Duodenal mucosa (tissue), 2 donors: ENCODE data around the gene SLC25A20.

Experiments used
- H3K27ac ChIP-seq: one replicate; pipeline ENCODE4 v1.7.0; 2013; ENCODE audit warnings: low read depth, low read length
- H3K27me3 ChIP-seq, 2 donors: one replicate each; pipeline ENCODE4 v1.7.0; 2013; ENCODE audit warnings: low read length in 2 of 2, control low read depth in 1 of 2; ENCODE audit not compliant: insufficient read depth in 2 of 2, control insufficient read depth in 1 of 2
- H3K36me3 ChIP-seq, 2 donors: one replicate each; pipeline ENCODE4 v1.7.0; 2013; ENCODE audit warnings: low read length in 2 of 2, control low read depth in 1 of 2; ENCODE audit not compliant: insufficient read depth in 2 of 2, control insufficient read depth in 1 of 2
- H3K4me1 ChIP-seq, 2 donors: one replicate each; pipeline ENCODE4 v1.7.0; 2013; ENCODE audit warnings: low read length in 2 of 2, control low read depth in 1 of 2; ENCODE audit not compliant: insufficient read depth in 2 of 2, control insufficient read depth in 1 of 2
- H3K4me3 ChIP-seq, 2 donors: one replicate each; pipeline ENCODE4 v1.7.0; 2013; ENCODE audit warnings: low read length in 2 of 2, low read depth in 1 of 2
- H3K9ac ChIP-seq, 2 donors: one replicate each; pipeline ENCODE4 v1.7.0; 2013; ENCODE audit warnings: low read length in 2 of 2, low read depth in 1 of 2
- H3K9me3 ChIP-seq, 2 donors: one replicate each; pipeline ENCODE4 v1.7.0; 2013; ENCODE audit warnings: low read length in 2 of 2, control low read depth in 1 of 2; ENCODE audit not compliant: control insufficient read depth in 1 of 2

The SLC25A20 gene, protein sequence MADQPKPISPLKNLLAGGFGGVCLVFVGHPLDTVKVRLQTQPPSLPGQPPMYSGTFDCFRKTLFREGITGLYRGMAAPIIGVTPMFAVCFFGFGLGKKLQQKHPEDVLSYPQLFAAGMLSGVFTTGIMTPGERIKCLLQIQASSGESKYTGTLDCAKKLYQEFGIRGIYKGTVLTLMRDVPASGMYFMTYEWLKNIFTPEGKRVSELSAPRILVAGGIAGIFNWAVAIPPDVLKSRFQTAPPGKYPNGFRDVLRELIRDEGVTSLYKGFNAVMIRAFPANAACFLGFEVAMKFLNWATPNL

DNA sequence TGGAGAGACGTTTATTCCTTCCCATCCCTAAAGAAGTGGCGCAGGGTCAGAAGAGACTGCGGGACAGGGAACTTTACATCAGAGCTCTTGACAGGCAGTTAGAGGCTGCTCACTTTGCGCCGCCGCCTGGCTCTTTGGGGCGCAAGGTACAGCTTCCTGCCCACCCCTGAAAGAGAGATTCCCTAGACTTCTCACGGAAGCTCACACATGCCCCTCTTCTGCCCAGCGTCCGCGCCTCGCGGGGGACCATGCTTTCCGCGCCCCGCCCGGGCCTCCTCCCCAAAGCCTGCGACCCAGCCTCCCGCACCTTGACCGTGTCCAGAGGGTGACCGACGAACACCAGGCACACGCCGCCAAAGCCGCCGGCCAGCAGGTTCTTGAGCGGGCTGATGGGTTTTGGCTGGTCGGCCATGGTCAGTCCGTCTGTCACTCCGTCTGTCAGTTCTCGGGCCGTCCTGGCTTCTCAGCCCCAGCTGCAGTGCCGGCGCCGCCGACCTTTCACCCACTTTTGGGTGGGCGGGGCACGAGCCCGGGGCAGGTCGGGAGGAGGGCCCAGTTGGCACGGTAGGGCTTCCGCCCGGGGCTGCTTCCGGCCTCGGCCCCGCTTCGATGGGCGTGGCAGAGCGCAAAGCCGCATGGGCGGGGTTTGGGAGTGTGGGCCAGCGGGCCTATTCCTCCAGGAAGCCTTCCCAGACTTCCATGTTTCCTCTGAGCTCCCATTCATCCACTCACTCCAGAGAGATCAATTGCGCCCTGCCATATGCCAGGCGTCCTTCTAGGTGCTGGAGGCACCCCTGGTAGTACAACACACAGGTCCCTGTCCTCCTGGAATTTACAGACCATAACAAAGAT is at the start of gene SLC25A20:
Gene SLC25A20 (minus strand): TSS at position 500 of the 852 bp plus-strand sequence. CDS start 88 bp downstream, at position 412.
- Histone ChIP-seq H3K4me3 (peak within 1 kb of the TSS; percentile 85 to 94), H3K4me1 (peaks cover 15 to 22% of the 10 kb centered on the region in 2 donors), H3K9ac (peak within 1 kb of the TSS; percentile 83 to 87), H3K27ac (peak within 1 kb of the TSS; percentile 56), H3K27me3 (no peaks in the 10 kb centered on the region), H3K9me3 (no peaks in the 10 kb centered on the region), H3K36me3 (no peaks in the 10 kb centered on the region)

DNA sequence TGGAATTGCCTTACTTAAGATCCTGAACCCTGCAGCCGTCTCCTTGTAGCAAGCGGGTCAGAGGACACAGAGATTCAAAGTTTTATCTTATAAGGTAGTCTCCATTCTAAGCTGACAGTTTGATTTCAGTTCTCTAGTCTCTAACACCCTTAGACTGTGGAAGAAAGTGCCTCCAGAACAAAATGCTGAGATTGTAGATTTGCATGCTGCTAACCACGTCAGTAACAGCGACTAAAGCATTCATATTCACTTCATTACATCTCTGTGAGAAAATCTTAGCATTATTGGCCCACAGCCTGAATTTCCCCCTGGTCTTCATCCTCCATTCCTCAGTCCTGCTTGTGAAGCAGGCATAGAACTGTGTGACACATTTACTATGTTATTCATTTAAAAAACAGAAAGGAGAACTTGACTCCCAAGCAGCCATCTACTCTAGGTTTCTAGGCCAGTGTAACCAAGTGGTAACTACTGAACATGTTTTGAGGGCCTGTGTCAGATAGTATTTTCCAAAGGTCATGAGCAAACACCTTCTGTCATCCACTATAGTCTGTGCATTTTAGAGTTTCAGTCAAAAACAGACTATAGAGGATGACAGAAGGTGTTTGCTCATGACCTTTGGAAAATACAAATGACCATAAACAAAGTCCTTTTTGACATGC is 47.3 kb upstream of the SLC25A20 start:
- no peak overlapping the region for H3K27ac ChIP-seq

DNA sequence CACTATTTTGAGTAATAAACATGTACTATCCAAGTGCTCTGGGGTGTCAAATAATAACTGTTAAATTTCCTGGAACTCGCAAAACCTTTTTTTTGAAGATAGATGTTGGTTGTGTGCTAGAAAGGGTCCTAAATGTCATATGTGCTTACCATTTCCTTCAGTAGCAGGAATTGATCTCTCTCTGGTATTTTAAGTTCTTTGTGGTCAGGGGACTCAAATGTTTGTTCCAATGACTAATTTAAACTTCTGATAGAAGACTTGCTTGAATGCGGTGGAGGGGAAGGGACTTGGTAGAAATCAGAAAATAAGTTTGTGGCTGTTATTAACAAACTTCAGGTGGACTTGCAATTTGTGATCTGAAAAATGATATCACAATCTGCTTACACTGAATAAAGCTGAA is 46.8 kb upstream of the SLC25A20 start:
- H3K27ac ChIP-seq = no peak overlapping the region

More for the DNA sequence above, 47.3 kb upstream of the SLC25A20 start:
- H3K27me3 ChIP-seq = no peaks in the 10 kb centered on the region
- H3K9ac ChIP-seq = no peak overlapping the region
- H3K4me1 ChIP-seq = no peaks in the 10 kb centered on the region
- peaks cover 0 to 13% of the 10 kb centered on the region in 2 donors for H3K36me3 ChIP-seq
- no peaks in the 10 kb centered on the region for H3K9me3 ChIP-seq
- no peak overlapping the region for H3K4me3 ChIP-seq

DNA sequence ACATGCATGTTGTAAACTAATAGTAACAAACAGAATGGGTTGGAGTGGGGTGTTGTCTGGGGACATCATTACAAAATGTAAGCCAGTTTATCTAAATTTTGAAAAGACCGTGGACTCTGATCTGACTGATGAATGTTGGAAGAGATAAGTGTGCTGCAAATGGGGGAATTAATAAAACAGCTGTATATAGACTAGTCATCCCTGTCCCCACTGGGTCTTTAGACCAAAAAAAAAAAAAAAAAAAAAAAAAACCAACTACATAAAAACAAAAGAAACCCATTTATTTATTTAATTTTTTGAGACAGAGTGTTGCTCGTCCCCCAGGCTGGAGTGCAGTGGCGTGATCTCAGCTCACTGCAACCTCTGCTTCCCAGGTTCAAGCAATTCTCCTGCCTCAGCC is 40.0 kb upstream of the SLC25A20 start:
- Histone ChIP-seq H3K4me3 (no peak overlapping the region), H3K9ac (no peak overlapping the region), H3K4me1 (peaks cover 0 to 6% of the 10 kb centered on the region in 2 donors), H3K36me3 (peaks cover 4 to 21% of the 10 kb centered on the region in 2 donors), H3K9me3 (no peaks in the 10 kb centered on the region), H3K27me3 (no peaks in the 10 kb centered on the region), H3K27ac (no peak overlapping the region)

More for the DNA sequence above, 46.8 kb upstream of the SLC25A20 start:
- H3K9me3 ChIP-seq = no peaks in the 10 kb centered on the region
- H3K4me1 ChIP-seq = no peaks in the 10 kb centered on the region
- H3K4me3 ChIP-seq = no peak overlapping the region
- H3K36me3 ChIP-seq = peaks cover 0 to 13% of the 10 kb centered on the region in 2 donors
- H3K27me3 ChIP-seq = no peaks in the 10 kb centered on the region
- no peak overlapping the region for H3K9ac ChIP-seq

DNA sequence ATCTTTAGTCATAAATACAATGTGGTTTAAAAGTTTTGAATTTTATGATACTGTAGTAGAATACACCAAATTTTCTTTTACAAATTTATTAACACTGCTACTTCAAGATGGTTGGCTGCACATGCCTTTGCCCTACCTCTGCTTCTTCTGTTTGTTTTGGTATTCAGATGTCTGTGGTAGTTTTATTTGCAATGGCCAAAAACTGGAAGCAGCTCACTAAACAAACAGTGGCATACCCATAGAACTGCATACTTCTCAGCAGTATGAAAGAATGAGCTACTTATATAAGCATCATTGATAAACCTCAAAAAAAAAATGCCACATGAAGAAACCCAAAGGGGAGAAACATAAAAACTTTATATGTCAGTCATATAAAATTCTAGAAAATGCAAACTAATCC is 39.5 kb upstream of the SLC25A20 start:
- Histone ChIP-seq H3K4me1 (peaks cover 0 to 6% of the 10 kb centered on the region in 2 donors), H3K9me3 (no peaks in the 10 kb centered on the region), H3K27ac (no peak overlapping the region), H3K27me3 (no peaks in the 10 kb centered on the region), H3K9ac (no peak overlapping the region), H3K36me3 (peaks cover 4 to 24% of the 10 kb centered on the region in 2 donors), H3K4me3 (no peak overlapping the region)

DNA sequence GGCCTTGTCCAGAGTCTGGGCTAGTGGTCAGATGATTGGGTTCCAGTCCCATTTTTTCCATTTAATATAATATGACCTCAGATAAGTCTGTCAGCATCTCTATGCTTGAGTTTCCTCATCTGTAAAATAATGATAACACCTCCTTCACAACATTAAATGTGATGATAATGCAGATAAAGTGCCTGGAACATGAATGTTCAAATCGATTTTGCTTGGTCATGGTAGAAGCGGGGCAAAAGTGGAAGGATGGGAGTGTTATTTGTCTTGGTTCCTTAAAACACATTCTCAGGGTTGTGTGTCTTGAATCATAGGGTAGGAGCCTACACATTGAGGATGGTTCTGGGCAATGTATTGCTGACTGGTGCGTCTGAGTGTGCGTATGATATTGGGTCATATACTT is 36.8 kb upstream of the SLC25A20 start:
- Histone ChIP-seq H3K36me3 (peaks cover 4 to 38% of the 10 kb centered on the region in 2 donors), H3K4me3 (no peak overlapping the region), H3K27ac (no peak overlapping the region)

DNA sequence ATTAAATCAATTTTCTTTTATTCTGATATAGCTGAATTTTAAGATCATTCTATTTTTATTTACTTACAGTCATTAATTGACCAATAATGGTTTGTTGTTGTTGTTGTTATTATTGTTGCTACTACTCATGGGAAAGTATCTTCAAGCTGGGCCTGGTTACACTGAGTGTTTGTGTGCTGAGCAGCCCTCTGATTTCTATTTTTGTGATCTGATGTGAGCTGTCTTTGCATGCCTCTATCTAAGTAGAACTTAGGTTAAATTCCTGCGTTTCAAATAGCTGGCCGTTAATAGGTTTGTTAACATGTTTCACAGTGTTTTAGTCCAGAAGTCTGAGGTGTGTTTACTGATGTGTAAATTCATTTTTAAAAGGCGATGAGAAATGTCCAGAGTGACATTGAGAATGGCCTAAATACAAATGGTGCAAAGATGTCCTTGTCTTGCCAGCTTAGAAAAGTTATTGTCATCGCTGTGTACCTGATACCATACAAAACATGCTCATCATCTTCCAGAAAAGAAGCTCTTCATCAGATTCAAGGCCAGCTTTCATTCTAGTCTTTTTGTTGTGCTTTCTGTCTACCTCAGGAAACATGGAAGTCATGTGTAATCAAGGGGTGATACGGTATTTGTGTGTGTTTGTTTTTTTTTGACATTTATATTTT is 35.8 kb upstream of the SLC25A20 start:
- H3K4me1 ChIP-seq = peaks cover 0 to 11% of the 10 kb centered on the region in 2 donors
- H3K36me3 ChIP-seq = peaks cover 4 to 44% of the 10 kb centered on the region in 2 donors
- no peaks in the 10 kb centered on the region for H3K27me3 ChIP-seq
- H3K9ac ChIP-seq = no peak overlapping the region
- no peak overlapping the region for H3K27ac ChIP-seq
- H3K4me3 ChIP-seq = no peak overlapping the region
- H3K9me3 ChIP-seq = no peaks in the 10 kb centered on the region

More for the DNA sequence above, 36.8 kb upstream of the SLC25A20 start:
- H3K27me3 ChIP-seq = no peaks in the 10 kb centered on the region
- peaks cover 0 to 6% of the 10 kb centered on the region in 2 donors for H3K4me1 ChIP-seq
- H3K9me3 ChIP-seq = no peaks in the 10 kb centered on the region
- H3K9ac ChIP-seq = no peak overlapping the region

DNA sequence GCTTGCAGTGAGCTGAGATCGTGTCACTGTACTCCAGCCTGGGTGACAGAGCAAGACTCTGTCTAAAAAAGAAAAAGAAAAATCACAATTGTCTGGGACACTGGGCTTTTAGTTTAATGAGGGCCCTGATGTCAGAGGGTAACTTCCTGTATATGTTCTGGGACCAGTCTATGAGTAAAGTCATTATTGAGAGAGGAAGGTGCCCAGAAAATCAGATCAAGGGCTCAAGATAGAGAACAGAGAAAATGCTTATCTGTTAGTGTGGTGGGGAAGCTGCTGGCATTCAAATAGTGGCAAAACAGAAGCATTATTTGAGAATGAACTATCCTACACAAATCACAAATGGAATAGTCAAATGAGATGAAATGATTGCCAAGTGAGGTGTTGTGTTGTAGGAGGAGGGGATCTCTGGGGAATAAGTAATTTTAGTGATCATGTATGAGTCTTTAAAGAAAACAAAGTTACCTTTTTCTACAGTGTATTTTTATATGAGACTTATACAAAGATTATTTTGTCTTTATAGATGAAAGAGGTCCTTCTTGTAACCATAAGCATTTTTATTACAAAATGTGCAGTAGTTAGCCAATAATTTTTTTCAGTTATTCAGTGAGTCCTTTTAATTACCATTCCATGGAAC is 33.4 kb upstream of the SLC25A20 start:
- Histone ChIP-seq H3K4me3 (no peak overlapping the region), H3K4me1 (peaks cover 7 to 17% of the 10 kb centered on the region in 2 donors), H3K27ac (no peak overlapping the region), H3K36me3 (peaks cover 12 to 61% of the 10 kb centered on the region in 2 donors), H3K27me3 (no peaks in the 10 kb centered on the region), H3K9ac (no peak overlapping the region), H3K9me3 (no peaks in the 10 kb centered on the region)

DNA sequence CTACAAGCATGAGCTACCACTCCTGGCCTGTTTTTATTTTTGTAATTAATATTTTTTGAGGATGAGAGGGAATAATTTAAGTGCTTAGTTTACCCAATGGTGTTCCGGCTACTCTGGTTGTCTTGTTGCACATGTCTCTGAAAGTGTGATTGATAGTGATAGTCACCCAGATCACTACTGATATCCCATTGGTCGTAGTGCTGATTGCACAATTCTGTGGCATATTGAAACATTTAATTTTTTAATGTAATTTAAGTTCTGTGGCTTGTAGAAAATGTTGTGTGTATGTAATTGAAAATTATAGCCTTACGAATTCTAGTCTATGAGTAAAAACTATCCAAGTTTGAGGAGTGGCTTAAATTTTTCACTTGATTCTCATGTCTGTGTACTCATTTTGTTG is 31.9 kb upstream of the SLC25A20 start:
- no peak overlapping the region for H3K4me3 ChIP-seq
- H3K27me3 ChIP-seq = no peaks in the 10 kb centered on the region
- H3K9ac ChIP-seq = no peak overlapping the region
- no peaks in the 10 kb centered on the region for H3K9me3 ChIP-seq
- peaks cover 12 to 68% of the 10 kb centered on the region in 2 donors for H3K36me3 ChIP-seq
- H3K4me1 ChIP-seq = peaks cover 7 to 22% of the 10 kb centered on the region in 2 donors
- H3K27ac ChIP-seq = no peak overlapping the region
